ENCODE results near the gene HSD17B11.
"Not testable (repeated sequence)": the region's sequence is repeated elsewhere in the genome, so short reads cannot be mapped to it uniquely, and the experiment has no call there.

HSD17B11 gene

DNA sequence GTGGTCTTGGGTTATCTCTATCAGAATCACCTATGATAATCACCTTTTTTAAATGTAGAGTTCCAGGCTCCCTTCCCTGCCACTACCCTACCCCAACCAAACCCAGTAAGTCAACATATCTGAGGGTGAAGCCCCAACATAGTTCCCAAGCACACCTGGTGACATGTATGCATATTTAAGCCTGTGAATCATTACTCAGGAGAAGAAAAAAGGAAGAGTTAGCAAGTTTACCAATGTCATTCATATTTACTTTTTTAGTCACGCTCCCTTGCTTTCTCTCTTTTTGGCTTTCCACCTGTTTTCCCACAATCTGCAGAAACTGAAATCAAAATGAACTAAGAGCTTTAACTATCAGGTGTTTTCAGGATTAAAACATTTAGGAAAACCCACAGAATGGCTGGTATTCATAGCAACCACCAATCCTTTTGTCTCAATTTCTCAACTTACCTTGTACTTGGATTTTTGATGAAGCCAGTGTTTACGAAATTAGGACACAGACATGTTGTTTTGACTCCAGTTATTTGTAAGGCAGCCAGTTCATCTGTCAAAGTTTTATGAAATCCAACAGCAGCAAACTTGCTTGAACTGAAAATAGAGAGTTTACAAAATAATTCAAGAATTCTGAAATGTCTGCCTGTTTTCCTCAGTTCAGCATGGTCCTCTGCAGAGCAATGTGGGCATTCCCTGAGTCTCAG is 34.0 kb downstream of the HSD17B11 start:
- no peak for DNase-seq

DNA sequence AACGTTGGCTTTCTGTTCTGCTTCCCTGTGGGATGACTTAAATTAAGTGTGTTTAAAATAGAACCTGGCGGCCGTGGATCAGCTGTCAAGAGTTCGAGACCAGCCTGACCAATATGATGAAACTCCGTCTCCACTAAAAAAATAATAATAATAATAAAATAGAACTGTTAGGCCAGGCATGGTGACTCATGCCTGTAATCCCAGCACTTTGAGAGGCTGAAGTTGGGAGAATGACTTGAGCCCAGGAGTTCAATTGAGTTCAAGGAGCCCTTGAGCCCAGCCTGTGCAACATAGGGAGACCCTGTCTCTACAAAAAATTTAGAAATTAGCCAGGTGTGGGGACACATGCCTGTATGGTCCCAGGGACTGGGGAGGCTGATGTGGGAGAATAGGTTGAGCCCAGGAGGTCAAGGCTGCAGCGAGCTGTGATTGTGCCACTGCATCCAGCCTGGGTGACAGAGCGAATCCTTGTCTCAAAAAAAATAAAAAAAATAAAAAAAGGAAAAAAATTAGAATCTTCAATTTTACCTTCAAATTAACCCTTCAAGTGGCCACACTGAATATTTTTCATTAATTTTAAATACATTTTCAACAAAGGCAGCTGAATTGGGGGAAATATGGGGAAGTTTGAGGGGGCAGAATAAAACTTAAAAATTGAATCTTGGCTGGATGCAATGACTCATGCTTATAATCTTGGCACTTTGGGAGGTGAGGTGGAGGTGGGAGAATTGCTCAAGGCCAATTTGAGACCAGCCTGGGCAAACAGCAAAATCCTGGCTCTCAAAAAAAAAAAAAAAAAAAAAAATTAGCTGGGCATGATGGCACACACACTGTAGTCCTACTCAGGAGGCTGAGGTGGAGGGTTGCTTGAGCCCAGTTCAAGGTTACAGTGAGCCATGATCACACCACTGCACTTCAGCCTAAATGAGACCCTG is 36.6 kb downstream of the HSD17B11 start:
- DNase-seq, result no peak

- DNase-seq, result peak in 4 of 6 experiments; percentile 3 to 16 (median 13)
These were observed 37.4 kb downstream of the HSD17B11 start for GRCh38 chr4:87353592-87353991.

DNA sequence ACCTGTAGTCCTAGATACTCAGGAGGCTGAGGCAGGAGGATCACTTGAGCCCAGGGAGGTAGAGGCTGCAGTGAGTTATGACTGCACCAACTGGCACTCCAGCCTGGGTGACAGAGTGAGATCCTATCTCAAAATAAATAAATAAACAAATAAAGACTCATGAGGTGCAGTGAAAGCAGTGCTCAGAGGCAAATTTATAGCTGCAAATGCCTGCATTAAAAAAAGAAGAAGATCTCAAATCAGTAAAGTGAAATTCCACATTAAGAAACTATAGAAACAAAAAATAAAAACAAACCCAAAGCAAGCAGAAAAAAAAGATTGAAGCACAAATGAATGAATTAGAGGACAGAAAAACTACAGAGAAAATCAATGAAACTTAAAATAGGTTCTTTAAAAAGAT is 45.8 kb downstream of the HSD17B11 start:
- no peak for DNase-seq

- DNase-seq, result no peak
These were observed 48.1 kb downstream of the HSD17B11 start for GRCh38 chr4:87342872-87343271.

DNA sequence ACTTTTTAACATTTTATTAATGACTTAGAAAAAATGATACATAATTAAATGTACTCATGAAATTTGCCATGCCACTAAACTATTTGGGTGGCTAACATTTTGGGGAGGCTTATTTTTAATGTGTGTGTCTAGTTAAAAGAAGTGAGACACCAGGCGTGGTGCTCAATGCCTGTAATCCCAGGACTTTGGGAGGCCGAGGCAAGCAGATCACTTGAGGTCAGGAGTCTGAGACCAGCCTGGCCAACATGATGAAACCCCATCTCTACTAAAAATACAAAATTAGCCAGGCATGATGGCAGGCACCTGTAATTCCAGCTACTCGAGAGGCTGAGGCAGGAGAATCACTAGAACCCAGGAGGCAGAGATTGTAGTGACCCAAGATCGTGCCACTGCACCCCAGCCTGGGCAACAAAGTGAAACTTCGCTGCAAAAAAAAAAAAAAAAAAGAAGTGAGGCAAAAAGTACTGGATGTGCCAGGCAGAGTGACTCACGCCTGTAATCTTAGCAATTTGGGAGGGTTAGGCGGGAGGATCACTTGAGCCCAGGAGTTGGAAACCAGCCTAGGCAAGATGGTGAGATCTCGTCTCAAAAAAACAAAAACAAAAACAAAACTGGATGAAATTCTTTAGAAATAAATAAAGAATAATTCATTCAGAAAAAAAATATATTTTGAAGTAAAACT is 48.9 kb downstream of the HSD17B11 start:
- DNase-seq, result not testable (repeated sequence)

DNA sequence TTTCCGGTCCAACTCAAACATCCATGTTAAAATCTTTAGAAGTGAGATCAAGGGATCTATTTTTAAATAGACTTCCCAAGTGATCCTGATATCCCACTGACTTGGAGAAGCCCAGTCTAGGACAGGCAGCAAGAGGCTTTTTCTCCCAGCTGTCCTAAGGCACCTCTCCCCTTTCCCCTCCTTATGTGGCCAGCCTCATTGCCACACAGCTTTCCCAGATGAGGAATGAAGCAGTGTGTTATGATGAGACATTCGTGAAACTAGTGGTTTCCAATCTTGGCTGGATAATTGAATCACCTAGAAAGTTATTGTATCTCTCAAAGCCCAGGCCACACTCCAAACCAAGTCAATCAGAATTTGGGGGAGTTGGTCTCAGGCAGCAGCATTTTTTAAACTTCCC is 51.5 kb downstream of the HSD17B11 start:
- DNase-seq, result no peak

GRCh38 chr4:87337361-87337760 is 53.6 kb downstream of the HSD17B11 start:
- DNase-seq, result no peak

DNA sequence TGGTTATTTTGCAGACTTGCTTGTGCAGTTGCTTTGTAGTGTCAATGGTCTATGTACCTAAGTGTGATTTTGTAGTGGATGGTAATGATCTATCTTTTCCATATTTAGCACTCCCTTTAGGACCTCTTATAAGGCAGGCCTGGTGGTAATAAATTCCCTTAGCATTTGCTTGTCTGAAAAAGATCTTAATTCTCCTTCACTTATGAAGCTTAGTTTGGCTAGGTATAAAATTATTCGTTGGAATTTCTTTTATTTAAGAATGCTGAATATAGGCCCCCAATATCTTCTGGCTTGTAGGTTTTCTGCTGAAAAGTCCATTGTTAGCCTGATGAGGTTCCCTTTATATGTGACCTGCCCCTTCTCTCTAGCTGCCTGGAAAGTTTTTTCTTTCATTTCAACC is 57.7 kb downstream of the HSD17B11 start:
- no peak for DNase-seq

GRCh38 chr4:87330761-87331160 is 60.2 kb downstream of the HSD17B11 start:
- no peak for DNase-seq

- no peak for DNase-seq
These were observed 63.9 kb downstream of the HSD17B11 start for GRCh38 chr4:87327136-87327535.

- no peak for DNase-seq
These were observed 64.5 kb downstream of the HSD17B11 start for GRCh38 chr4:87326460-87326859.

DNA sequence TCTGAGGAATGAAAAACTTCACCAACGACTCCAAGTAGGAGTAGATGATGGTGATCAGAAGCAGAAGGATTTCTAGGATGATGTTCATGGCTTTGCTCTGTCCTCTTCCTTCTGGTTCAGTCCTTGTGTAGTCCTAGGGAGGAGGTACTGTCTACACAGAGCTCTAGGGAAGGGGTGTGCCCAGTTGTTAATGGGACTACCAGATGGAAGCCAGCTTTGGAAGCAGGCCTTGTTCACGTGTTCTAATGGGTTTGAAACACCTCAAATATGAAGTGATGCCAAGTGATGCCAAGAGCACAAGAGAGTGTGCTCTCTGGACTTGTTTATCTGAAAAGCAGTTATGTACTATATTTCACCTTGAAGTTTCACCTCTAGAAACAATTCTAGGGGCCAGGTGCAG is 68.2 kb downstream of the HSD17B11 start, which contains the start of gene HSD17B13:
TSS of gene HSD17B13 (minus strand) at position 129 of the 400 bp plus-strand sequence. CDS start at position 88, 41 bp downstream.
- no peak for DNase-seq

DNA sequence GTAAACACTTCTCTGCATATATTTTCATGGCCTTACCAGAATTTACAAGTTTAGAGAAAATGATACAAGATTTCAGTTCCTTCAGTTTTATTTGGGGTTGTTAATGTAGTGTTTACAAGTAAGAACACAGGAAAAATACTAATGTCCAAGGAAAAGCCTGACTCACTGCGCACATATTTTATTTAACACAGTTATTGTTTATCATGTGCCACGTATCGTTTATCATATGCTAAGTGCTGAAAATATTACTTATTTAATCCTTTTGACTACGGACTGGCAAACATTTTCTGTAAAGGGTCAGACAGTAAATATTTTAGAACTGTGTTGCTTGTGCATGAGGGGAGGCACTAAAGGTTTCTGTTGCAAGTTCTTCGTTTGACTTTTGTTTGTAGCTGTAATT is 69.1 kb downstream of the HSD17B11 start:
- no peak for DNase-seq

DNA sequence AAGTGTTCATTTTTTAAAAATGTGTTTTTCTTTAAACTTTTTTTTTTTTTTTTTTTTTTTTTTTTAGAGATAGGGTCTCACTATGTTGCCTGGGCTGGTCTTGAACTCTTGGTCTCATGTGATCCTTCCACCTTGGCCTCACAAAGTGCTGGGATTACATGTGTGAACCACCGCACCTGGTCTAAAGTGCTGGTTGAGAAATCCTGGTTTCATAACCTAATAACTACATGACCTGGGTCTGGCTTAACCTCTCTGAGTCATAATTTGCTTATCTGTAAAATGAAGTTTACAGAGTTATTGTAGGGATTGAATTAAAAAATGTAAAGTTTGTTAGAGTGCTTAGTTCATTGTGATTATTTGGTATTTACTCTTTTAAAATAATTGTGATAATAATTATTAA is 73.5 kb downstream of the HSD17B11 start:
- DNase-seq, result no peak

- DNase-seq, result no peak
These were observed 74.0 kb downstream of the HSD17B11 start for GRCh38 chr4:87316961-87317360.

DNA sequence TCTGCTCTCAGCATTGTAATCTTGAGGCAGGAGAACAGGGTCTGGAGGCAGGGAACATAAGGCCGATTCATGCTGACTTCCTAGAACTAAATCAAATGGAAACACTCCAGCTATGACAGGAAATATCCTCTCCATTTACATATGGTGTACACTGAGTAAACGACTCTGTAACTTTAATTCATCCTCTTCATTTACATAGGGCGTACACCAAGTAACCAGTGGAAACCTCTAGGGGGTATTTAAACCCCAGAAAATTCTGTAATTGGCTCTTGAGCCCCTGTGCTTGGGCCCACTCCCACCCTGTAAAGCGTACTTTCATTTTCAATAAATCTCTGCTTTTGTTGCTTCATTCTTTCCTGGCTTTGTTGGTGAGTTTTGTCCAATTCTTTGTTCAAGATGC is 76.0 kb downstream of the HSD17B11 start:
- DNase-seq, result not testable (repeated sequence)

GRCh38 chr4:87313756-87314155 is 77.2 kb downstream of the HSD17B11 start:
- DNase-seq, result no peak

DNA sequence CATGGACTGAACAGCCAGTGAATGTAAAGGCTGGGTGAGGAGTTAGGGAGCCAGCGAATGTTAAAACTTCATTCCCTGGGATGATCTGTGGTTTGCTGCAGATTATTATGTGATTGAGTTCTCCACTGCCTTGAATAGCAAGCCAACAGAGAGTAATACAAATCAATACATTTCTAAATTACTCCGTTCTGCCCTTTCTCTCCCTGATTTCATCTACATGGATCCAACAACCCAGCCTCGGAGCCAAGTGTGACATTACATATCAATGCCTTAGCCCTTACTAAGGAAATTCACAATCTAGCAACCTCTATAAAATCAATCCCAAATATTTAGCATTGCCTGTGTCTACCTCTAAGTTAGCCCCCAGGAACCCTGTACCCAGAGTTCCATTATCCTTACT is 79.3 kb downstream of the HSD17B11 start:
- no peak for DNase-seq

GRCh38 chr4:87310691-87311335 is 80.2 kb downstream of the HSD17B11 start:
- DNase-seq, result no peak

- DNase-seq, result no peak
These were observed 81.4 kb downstream of the HSD17B11 start for GRCh38 chr4:87309625-87310024.

GRCh38 chr4:87306056-87306455 is 84.9 kb downstream of the HSD17B11 start:
- no peak for DNase-seq

DNA sequence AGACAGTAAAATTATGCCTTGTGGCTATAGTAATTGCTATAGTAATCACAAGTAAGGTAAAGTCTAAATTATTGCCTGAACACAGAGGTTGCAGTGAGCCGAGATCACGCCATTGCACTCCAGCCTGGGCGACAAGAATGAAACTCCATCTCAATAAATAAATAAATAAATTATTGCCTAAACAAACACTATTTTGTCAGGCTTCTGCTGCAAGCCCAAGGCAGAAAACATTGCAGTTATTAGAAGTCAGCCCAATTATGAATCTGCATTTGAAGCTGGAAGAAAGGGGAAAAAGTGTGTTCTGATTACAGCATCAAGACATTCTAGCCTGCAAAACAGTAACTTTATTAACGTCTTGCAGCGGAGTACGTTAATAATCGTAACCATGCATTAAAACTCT is 85.4 kb downstream of the HSD17B11 start:
- DNase-seq, result no peak

Data from stimulated activated naive CD4-positive, alpha-beta T cell (primary cell).